BJ (cell line): ENCODE results near the gene ST7. TPM values are rescaled to one million over a fixed set of nuclear protein-coding genes. Genes with fewer than 3 reads are reported as not detected.

Experiments used
- CTCF ChIA-PET: fragments of 350-600 bp; formaldehyde crosslinking; extraction: SDS; loops from one replicate; lab custom pipeline; 2021; ENCODE audit warnings: antibody characterized with exemption, inconsistent platforms; lab: Yijun Ruan, JAX
- POLR2A ChIA-PET: fragments of 300-600 bp; sonication (Branson Sonifier 250); formaldehyde crosslinking; extraction: SDS; loops from one replicate; lab custom pipeline; 2021; ENCODE audit warnings: antibody characterized with exemption; lab: Charles Lee
- DNase-seq: peaks from one replicate; pipeline ENCODE4 v3.0.0-alpha.2; 2011; ENCODE audit warnings: low read depth
- H3K27me3 ChIP-seq: 2 replicates; pipeline ENCODE4 v1.6.0; 2011; ENCODE audit warnings: low read length; ENCODE audit not compliant: control insufficient read depth, insufficient read depth
- H3K36me3 ChIP-seq: 2 replicates; pipeline ENCODE4 v1.5.1; 2011; ENCODE audit warnings: low read length; ENCODE audit not compliant: control insufficient read depth, insufficient read depth
- H3K4me3 ChIP-seq: 2 replicates; pipeline ENCODE4 v1.5.1; 2011; ENCODE audit warnings: low read depth, mild to moderate bottlenecking, control low read depth, low read length
- CTCF ChIP-seq: IDR thresholded peaks from 2 replicates; pipeline ENCODE4 v1.5.1; 2011; ENCODE audit warnings: low read depth, mild to moderate bottlenecking, control low read depth, inconsistent platforms, low read length, moderate library complexity; ENCODE audit not compliant: insufficient read depth
- polyA plus RNA-seq: library from polyadenylated mRNA; depleted of rRNA; stranded (reverse); fragments of >200 nt; gene quantifications from 2 replicates; pipeline ENCODE4 v1.2.3, GENCODE V29; 2011

ST7 gene
- polyA plus RNA-seq, 1 experiment: 16.0 TPM

GRCh38 chr7:117212969-117213877 is 259.9 kb downstream of the ST7 start:
- Histone ChIP-seq H3K27me3 (no peaks in the 10 kb centered on the region), H3K4me3 (no peak overlapping the region), H3K36me3 (peaks cover 2% of the 10 kb centered on the region; the same call in 1 of the 2 replicates)
- POLR2A ChIA-PET: interaction anchor here (0.6 kb wide), 1 partner anchor 283 kb away, joined by 4 read pairs; no protein-coding TSS in a partner anchor
- no peak for DNase-seq
- CTCF ChIA-PET: interaction anchor here (0.6 to 2.3 kb wide), 40 partner anchors 9 to 246 kb away, joined by 3 to 25 read pairs (median 4); partner anchors contain the start of gene WNT2
- peak; percentile 92 for TF ChIP-seq CTCF

DNA sequence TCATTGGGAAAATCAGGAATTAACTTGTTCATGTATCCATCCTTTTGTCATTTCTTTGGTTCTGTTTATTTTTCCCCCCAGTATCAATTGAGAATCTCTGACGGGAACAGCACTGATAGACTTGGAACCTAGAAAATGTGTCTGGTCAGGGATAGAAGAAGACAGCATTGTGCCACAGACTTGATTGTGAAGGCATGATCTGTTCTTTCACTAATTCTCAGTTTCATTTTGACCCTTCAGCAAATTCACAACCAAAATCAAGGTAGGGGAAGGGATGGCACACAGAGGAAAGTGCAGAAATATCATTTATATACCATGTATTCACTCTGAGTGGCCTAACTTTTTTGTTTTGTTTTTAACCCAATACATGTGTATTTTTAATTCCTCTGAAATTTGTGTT is 262.7 kb downstream of the ST7 start:
- ChIA-PET POLR2A (no interaction called here), CTCF (interaction anchor here (1.1 kb wide), 1 partner anchor 185 kb away, joined by 3 read pairs; no protein-coding TSS in a partner anchor)
- H3K4me3 ChIP-seq: no peak overlapping the region
- no peaks in the 10 kb centered on the region for H3K27me3 ChIP-seq
- no peak for DNase-seq
- peaks cover 1% of the 10 kb centered on the region; the same call in 1 of the 2 replicates for H3K36me3 ChIP-seq
- TF ChIP-seq CTCF: no peak

GRCh38 chr7:117216436-117217069 is 263.3 kb downstream of the ST7 start:
- H3K4me3 ChIP-seq: no peak overlapping the region
- no peak for TF ChIP-seq CTCF
- no peaks in the 10 kb centered on the region for H3K27me3 ChIP-seq
- no peak for DNase-seq
- peaks cover 1% of the 10 kb centered on the region; the same call in 1 of the 2 replicates for H3K36me3 ChIP-seq
- ChIA-PET POLR2A (no interaction called here), CTCF (no interaction called here)

- peaks cover 1% of the 10 kb centered on the region; the same call in 1 of the 2 replicates for H3K36me3 ChIP-seq
- H3K4me3 ChIP-seq: no peak overlapping the region
- DNase-seq: no peak
- no peak for TF ChIP-seq CTCF
- POLR2A ChIA-PET: no interaction called here
- H3K27me3 ChIP-seq: no peaks in the 10 kb centered on the region
- CTCF ChIA-PET: no interaction called here
These were observed 264.1 kb downstream of the ST7 start for GRCh38 chr7:117217106-117218035.
